Measurements from ENCODE around the gene MAD1L1.

DNA sequence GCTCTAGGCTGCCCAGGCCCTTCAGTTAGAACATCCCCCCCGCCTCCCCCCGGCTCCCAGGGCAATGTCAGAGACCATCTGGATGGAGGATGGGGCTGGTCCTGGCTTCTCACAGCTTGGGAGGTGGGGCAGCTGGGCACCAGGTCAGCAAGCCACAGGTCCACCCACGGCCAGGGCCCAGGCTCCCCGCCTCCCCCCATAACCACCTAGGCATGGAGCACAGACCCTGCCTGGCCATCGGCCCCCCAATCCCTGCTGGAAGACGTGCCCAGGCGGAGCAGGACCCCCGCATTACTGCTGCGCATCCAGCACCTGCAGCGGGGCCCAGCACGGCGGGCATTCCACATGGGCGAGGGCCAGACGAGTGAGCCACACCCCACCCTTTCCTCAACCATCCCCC, 393.0 kb downstream of the MAD1L1 start:
- TF ChIP-seq, protein P1, sequence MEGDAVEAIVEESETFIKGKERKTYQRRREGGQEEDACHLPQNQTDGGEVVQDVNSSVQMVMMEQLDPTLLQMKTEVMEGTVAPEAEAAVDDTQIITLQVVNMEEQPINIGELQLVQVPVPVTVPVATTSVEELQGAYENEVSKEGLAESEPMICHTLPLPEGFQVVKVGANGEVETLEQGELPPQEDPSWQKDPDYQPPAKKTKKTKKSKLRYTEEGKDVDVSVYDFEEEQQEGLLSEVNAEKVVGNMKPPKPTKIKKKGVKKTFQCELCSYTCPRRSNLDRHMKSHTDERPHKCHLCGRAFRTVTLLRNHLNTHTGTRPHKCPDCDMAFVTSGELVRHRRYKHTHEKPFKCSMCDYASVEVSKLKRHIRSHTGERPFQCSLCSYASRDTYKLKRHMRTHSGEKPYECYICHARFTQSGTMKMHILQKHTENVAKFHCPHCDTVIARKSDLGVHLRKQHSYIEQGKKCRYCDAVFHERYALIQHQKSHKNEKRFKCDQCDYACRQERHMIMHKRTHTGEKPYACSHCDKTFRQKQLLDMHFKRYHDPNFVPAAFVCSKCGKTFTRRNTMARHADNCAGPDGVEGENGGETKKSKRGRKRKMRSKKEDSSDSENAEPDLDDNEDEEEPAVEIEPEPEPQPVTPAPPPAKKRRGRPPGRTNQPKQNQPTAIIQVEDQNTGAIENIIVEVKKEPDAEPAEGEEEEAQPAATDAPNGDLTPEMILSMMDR (IDR thresholded peaks at IDR 0.05): no peak
- TF ChIP-seq EP300 (IDR thresholded peaks at IDR 0.05): no peak
